Measurements from ENCODE around the gene NFATC2IP.

The NFATC2IP gene

DNA sequence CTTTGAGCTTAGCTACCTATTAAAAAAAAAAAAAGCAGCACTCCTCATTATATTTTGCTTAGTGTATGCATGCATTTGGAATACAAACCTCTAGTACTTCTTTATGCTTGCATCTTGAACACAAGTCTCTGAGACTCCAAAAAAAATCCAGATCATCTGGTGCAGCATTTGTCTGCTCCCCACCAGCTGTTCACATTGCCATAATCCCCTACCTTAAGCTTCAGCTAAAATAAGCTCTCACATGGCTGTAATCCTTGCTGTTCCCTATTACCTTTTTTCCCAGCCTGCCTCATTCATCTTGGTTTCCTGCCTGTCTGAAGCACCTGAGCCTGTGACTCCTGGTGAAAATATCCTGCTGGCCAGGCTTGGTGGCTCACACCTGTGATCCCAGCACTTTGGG is 7.5 kb upstream of the NFATC2IP start:
- Histone ChIP-seq H3K79me2 (ENCODE audit: low read length) (no peaks in the 10 kb centered on the region), H3K4me3 (ENCODE audit: low read length) (no peak overlapping the region), H3K27ac (ENCODE audit: low read length) (no peak overlapping the region), H3K9ac (ENCODE audit: low read length) (no peak overlapping the region), H3K9me2 (replicated peaks; ENCODE audit: insufficient read depth, low read length) (no peaks in the 10 kb centered on the region), H3K4me2 (ENCODE audit: low read depth, low read length) (no peak overlapping the region), H3F3A (ENCODE audit: insufficient read depth, low read length) (no peaks in the 10 kb centered on the region), H2AFZ (ENCODE audit: low read length) (no peak overlapping the region), H3K36me3 (replicated peaks; ENCODE audit: insufficient read depth, low read length) (no peaks in the 10 kb centered on the region), H4K20me1 (ENCODE audit: insufficient read depth, low read length) (no peaks in the 10 kb centered on the region), H3K9me3 (replicated peaks; ENCODE audit: insufficient read depth, low read length) (no peaks in the 10 kb centered on the region), H3K27me3 (replicated peaks; ENCODE audit: insufficient read depth, low read length) (peaks cover 6% of the 10 kb centered on the region; the same call in 1 of the 2 replicates), H3K4me1 (ENCODE audit: low read length) (0 out of 2 replicates have a peak, but pooled peaks cover 4% of the 10 kb centered on the region)
- DNase-seq: no peak
- TF ChIP-seq, protein P1, sequence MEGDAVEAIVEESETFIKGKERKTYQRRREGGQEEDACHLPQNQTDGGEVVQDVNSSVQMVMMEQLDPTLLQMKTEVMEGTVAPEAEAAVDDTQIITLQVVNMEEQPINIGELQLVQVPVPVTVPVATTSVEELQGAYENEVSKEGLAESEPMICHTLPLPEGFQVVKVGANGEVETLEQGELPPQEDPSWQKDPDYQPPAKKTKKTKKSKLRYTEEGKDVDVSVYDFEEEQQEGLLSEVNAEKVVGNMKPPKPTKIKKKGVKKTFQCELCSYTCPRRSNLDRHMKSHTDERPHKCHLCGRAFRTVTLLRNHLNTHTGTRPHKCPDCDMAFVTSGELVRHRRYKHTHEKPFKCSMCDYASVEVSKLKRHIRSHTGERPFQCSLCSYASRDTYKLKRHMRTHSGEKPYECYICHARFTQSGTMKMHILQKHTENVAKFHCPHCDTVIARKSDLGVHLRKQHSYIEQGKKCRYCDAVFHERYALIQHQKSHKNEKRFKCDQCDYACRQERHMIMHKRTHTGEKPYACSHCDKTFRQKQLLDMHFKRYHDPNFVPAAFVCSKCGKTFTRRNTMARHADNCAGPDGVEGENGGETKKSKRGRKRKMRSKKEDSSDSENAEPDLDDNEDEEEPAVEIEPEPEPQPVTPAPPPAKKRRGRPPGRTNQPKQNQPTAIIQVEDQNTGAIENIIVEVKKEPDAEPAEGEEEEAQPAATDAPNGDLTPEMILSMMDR (IDR thresholded peaks at IDR 0.05; ENCODE audit: low read length): no peak
- TF ChIP-seq EZH2 (optimal IDR thresholded peaks at IDR 0.05; ENCODE audit: low read depth, low read length) (no peak), EZH2phosphoT487 (IDR thresholded peaks at IDR 0.05; ENCODE audit: low read length) (no peak)

GRCh38 chr16:28946681-28947080 is 4.1 kb upstream of the NFATC2IP start:
- Histone ChIP-seq H3K9me3 (replicated peaks; ENCODE audit: insufficient read depth, low read length) (no peaks in the 10 kb centered on the region), H3K4me2 (ENCODE audit: low read depth, low read length) (no peak overlapping the region), H3K79me2 (ENCODE audit: low read length) (peaks cover 8% of the 10 kb centered on the region), H3K9ac (ENCODE audit: low read length) (no peak overlapping the region), H3K4me1 (ENCODE audit: low read length) (0 out of 2 replicates have a peak, but pooled peaks cover 5% of the 10 kb centered on the region), H3K4me3 (ENCODE audit: low read length) (no peak overlapping the region), H2AFZ (ENCODE audit: low read length) (no peak overlapping the region), H3F3A (ENCODE audit: insufficient read depth, low read length) (no peaks in the 10 kb centered on the region), H3K36me3 (replicated peaks; ENCODE audit: insufficient read depth, low read length) (no peaks in the 10 kb centered on the region), H3K27ac (ENCODE audit: low read length) (no peak overlapping the region), H3K9me2 (replicated peaks; ENCODE audit: insufficient read depth, low read length) (no peaks in the 10 kb centered on the region), H3K27me3 (replicated peaks; ENCODE audit: insufficient read depth, low read length) (no peaks in the 10 kb centered on the region), H4K20me1 (ENCODE audit: insufficient read depth, low read length) (no peaks in the 10 kb centered on the region)
- TF ChIP-seq EZH2phosphoT487 (IDR thresholded peaks at IDR 0.05; ENCODE audit: low read length): no peak
- TF ChIP-seq EZH2 (optimal IDR thresholded peaks at IDR 0.05; ENCODE audit: low read depth, low read length): no peak
- TF ChIP-seq, protein P1 (IDR thresholded peaks at IDR 0.05; ENCODE audit: low read length): no peak
- no peak for DNase-seq

- Histone ChIP-seq H3K79me2 (ENCODE audit: low read length) (peaks cover 46% of the 10 kb centered on the region), H3K9me3 (replicated peaks; ENCODE audit: insufficient read depth, low read length) (no peaks in the 10 kb centered on the region), H3K36me3 (replicated peaks; ENCODE audit: insufficient read depth, low read length) (peaks cover 9% of the 10 kb centered on the region; the same call in 1 of the 2 replicates), H3K9ac (ENCODE audit: low read length) (peak overlapping the region; percentile 89), H3K4me2 (ENCODE audit: low read depth, low read length) (peak overlapping the region; percentile 95), H2AFZ (ENCODE audit: low read length) (peak overlapping the region; percentile 83), H3K9me2 (replicated peaks; ENCODE audit: insufficient read depth, low read length) (no peaks in the 10 kb centered on the region), H3K27me3 (replicated peaks; ENCODE audit: insufficient read depth, low read length) (no peaks in the 10 kb centered on the region), H3F3A (ENCODE audit: insufficient read depth, low read length) (no peaks in the 10 kb centered on the region), H3K27ac (ENCODE audit: low read length) (peak overlapping the region; percentile 29; the same call in 1 of the 2 replicates), H4K20me1 (ENCODE audit: insufficient read depth, low read length) (no peaks in the 10 kb centered on the region), H3K4me3 (ENCODE audit: low read length) (peak overlapping the region; percentile 81), H3K4me1 (ENCODE audit: low read length) (peaks cover 9% of the 10 kb centered on the region)
- peak; percentile 45 for DNase-seq
- TF ChIP-seq EZH2phosphoT487 (IDR thresholded peaks at IDR 0.05; ENCODE audit: low read length): no peak
- TF ChIP-seq, protein P1 (IDR thresholded peaks at IDR 0.05; ENCODE audit: low read length): no peak
- no peak for TF ChIP-seq EZH2 (optimal IDR thresholded peaks at IDR 0.05; ENCODE audit: low read depth, low read length)
Observed at GRCh38 chr16:28951410-28951943, 740 bp downstream of the NFATC2IP start.

Data from MM.1S (cell line).